Progenitor cell of endocrine pancreas (in vitro differentiated cells): Measurements from ENCODE around the gene PYGB. TPM values are rescaled to one million over a fixed set of nuclear protein-coding genes. Genes with fewer than 3 reads are reported as not detected.

Experiments
- DNase-seq: peaks from one replicate; pipeline ENCODE4 v3.0.0; 2021; ENCODE audit warnings: low spot score; ENCODE audit not compliant: unreplicated experiment
- H3K27ac Mint-ChIP-seq: 2 replicates; pipeline ENCODE4 v1.8.0; 2021; ENCODE audit warnings: mild to moderate bottlenecking, moderate library complexity, mixed read lengths
- H3K27me3 Mint-ChIP-seq: 2 replicates; pipeline ENCODE4 v1.8.0; 2021; ENCODE audit warnings: mixed read lengths
- H3K36me3 Mint-ChIP-seq: 2 replicates; pipeline ENCODE4 v1.8.0; 2022; ENCODE audit warnings: mixed read lengths; ENCODE audit not compliant: insufficient read depth
- H3K4me1 Mint-ChIP-seq: 2 replicates; pipeline ENCODE4 v1.8.0; 2021; ENCODE audit warnings: low read depth, mixed read lengths
- H3K4me3 Mint-ChIP-seq: 2 replicates; pipeline ENCODE4 v1.8.0; 2021; ENCODE audit warnings: low read depth, mild to moderate bottlenecking, moderate library complexity, mixed read lengths
- H3K9me3 Mint-ChIP-seq: 2 replicates; pipeline ENCODE4 v1.8.0; 2021; ENCODE audit warnings: low read depth, mixed read lengths
- total RNA-seq: library from RNA; stranded (reverse); gene quantifications from 2 replicates; pipeline ENCODE4 v1.2.1, GENCODE V29; 2021
- TF ChIP-seq, protein P1 (sequence below): fragments of 200-600 bp; sonication (generic); IDR thresholded peaks from one replicate; pipeline ENCODE4 v1.5.0; 2021; ENCODE audit warnings: antibody characterized with exemption, mild to moderate bottlenecking; ENCODE audit not compliant: unreplicated experiment

PYGB gene
- total RNA-seq, 1 donor from 2014 or later, result 54.4 TPM

DNA sequence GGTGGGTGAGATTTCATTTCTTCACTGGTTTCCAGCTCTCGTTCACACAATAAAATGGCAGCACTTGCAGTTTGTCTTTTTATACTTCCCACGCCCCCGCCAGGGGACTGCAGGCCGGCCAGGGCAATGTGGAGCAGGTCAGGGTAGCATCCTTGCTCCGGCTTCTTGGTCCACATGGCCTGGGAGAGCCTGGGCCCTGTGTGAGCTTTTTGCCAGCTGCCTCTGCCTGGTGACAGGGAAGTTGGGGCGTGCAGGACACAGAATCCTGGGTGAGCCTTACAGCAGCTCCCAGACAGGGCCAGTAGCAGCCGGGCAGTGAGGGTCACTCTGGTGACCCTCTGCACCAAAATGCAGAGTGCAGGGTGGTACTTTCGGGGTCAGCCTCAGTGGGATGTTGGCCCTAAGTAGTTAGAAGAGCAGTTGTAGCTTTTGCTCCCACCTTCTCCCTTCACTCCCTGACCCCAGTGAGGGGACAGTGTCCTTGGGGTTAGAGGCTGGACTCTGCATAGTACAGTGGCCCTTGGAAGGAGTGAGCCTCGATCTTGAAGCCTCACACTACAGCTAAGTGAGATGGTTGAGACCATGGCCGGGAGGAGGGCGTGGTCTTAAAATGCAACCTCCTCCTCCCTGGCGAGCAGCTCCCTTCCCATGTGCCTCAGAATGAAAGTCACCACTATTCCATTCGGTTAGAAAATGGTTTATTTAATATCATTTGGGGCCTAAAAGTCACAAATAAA is 23.8 kb downstream of the PYGB start:
- TF ChIP-seq, protein P1, sequence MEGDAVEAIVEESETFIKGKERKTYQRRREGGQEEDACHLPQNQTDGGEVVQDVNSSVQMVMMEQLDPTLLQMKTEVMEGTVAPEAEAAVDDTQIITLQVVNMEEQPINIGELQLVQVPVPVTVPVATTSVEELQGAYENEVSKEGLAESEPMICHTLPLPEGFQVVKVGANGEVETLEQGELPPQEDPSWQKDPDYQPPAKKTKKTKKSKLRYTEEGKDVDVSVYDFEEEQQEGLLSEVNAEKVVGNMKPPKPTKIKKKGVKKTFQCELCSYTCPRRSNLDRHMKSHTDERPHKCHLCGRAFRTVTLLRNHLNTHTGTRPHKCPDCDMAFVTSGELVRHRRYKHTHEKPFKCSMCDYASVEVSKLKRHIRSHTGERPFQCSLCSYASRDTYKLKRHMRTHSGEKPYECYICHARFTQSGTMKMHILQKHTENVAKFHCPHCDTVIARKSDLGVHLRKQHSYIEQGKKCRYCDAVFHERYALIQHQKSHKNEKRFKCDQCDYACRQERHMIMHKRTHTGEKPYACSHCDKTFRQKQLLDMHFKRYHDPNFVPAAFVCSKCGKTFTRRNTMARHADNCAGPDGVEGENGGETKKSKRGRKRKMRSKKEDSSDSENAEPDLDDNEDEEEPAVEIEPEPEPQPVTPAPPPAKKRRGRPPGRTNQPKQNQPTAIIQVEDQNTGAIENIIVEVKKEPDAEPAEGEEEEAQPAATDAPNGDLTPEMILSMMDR, result no peak
- H3K36me3 Mint-ChIP-seq, result peaks cover 17% of the 10 kb centered on the region
- no peaks in the 10 kb centered on the region for H3K27me3 Mint-ChIP-seq
- DNase-seq, result no peak
- no peaks in the 10 kb centered on the region for H3K9me3 Mint-ChIP-seq
- no peak overlapping the region for H3K4me3 Mint-ChIP-seq
- H3K27ac Mint-ChIP-seq, result no peak overlapping the region
- no peaks in the 10 kb centered on the region for H3K4me1 Mint-ChIP-seq

DNA sequence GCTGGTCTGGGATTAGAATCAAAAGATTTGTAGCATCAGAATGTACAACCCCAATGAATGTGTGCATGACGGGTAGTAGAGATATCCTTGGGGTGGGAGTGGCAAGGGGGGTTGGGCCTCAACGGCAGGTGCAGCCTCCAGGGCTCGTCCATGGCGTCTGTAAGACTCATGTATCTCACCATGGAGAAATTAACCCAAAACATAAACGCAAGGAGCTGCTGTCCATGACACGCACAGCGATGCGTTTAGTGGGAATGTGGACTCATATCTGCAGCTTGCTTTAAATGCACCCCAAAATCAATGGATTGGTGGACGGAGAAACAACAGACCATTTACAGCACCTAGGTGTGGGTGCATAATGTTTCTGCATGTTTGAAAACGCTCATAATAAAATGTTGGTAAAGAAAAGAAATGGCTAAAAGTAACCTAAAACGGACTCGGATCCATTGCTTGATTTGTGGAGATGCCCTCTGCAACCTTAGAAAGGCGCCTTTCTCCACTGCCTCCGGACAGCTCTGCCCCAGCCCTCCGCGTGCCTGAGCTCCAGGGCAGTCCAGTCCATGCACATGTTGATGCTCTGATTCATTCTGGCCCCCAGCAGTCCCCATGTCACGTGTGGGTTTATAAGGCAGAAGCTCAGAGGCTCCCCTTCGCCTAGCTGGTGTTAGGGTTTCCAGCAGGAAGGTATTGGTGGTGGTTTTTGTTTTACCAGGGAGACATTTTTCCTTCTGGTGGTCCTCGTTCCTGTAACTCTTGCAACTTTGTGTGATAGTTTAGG is 24.5 kb downstream of the PYGB start:
- H3K9me3 Mint-ChIP-seq, result no peaks in the 10 kb centered on the region
- H3K27me3 Mint-ChIP-seq, result no peaks in the 10 kb centered on the region
- H3K4me3 Mint-ChIP-seq, result no peak overlapping the region
- no peak overlapping the region for H3K27ac Mint-ChIP-seq
- H3K36me3 Mint-ChIP-seq, result peaks cover 20% of the 10 kb centered on the region
- TF ChIP-seq, protein P1, result no peak
- H3K4me1 Mint-ChIP-seq, result no peaks in the 10 kb centered on the region
- no peak for DNase-seq

DNA sequence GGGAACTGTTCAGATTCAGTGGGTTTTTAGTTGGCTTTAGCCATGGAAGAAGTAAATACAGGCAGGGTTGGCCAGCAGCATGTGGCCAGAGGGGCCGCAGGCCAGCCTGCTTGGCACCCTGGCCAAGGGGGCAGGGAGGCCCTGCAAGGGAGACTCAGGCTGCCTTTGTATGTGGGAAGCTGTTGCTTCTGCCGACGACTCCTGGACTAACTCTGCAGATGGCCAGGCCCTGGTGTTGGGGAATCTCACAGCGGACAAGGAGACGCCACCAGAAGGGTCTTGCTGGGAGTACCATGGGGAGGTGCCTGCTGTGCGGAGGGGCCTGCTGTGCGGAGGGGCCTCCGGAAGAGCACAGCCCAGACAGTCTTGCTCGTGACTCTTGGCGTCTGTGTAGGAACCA is 25.2 kb downstream of the PYGB start:
- no peak overlapping the region for H3K4me3 Mint-ChIP-seq
- no peak for DNase-seq
- no peaks in the 10 kb centered on the region for H3K4me1 Mint-ChIP-seq
- H3K27me3 Mint-ChIP-seq, result no peaks in the 10 kb centered on the region
- peaks cover 21% of the 10 kb centered on the region for H3K36me3 Mint-ChIP-seq
- TF ChIP-seq, protein P1, result no peak
- no peaks in the 10 kb centered on the region for H3K9me3 Mint-ChIP-seq
- H3K27ac Mint-ChIP-seq, result no peak overlapping the region

DNA sequence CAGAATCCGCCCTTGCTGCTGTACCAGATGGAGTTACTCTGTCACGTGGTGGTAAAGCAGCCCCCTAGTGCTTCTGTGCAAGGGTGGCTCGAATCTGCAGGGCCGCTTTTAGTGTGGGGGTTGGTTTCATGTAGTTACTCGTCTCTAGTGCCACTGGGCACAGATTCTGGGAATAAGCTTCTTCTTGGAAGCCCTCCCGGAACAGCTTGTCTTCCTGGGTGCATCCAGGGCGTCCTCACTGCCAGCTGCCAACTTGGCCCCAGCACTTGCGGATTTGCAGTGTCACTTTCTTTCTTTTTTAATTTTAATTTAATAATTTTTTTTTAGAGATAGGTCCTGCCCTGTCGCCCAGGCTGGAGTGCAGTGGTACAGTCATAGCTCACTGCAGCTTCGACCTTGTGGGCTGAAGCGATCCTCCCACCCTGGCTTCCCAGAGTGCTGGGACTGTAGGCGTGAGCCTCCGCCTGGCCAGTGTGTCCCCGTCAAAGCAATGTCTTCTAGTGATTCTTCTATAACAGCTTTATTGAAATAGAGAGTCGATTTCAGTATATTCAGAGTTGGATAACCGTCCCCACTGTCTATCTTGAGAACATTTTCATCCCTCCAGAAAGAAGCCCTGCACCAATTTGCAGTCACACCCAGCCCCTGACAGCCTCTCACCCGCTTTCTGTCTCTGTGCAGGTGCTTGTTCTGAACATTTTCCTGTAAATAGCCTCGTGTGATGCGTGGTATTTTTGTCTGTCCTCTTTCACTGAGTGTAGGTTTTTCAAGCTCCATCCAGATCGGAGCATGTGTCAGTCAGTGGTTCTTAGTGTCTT is 25.9 kb downstream of the PYGB start:
- no peak for DNase-seq
- H3K9me3 Mint-ChIP-seq, result no peaks in the 10 kb centered on the region
- H3K4me1 Mint-ChIP-seq, result no peaks in the 10 kb centered on the region
- H3K36me3 Mint-ChIP-seq, result peaks cover 21% of the 10 kb centered on the region
- no peak overlapping the region for H3K4me3 Mint-ChIP-seq
- TF ChIP-seq, protein P1, result no peak
- no peak overlapping the region for H3K27ac Mint-ChIP-seq
- no peaks in the 10 kb centered on the region for H3K27me3 Mint-ChIP-seq

DNA sequence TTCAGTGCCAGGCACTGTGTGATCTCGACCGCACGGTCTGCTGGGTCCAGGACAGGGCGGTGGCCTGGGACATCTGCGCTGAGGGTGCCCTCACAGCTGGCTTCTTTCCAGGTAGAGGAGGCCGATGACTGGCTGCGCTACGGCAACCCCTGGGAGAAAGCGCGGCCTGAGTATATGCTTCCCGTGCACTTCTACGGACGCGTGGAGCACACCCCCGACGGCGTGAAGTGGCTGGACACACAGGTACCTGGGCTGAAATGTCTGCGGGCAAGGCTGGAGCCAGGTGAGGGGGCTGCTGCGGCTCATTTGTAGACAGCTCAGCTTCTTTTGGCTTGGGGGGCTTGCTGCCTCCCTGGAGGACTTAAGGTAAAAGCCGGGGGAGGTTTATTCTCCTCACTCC is 26.6 kb downstream of the PYGB start:
- H3K36me3 Mint-ChIP-seq, result peaks cover 17% of the 10 kb centered on the region

More for the DNA sequence above, 26.6 kb downstream of the PYGB start:
- no peaks in the 10 kb centered on the region for H3K9me3 Mint-ChIP-seq
- DNase-seq, result no peak
- no peak overlapping the region for H3K27ac Mint-ChIP-seq
- TF ChIP-seq, protein P1, result no peak
- H3K4me1 Mint-ChIP-seq, result no peaks in the 10 kb centered on the region
- H3K27me3 Mint-ChIP-seq, result no peaks in the 10 kb centered on the region
- no peak overlapping the region for H3K4me3 Mint-ChIP-seq
